H9 (cell line): ENCODE data around the gene ST6GALNAC6. TPM values are rescaled to one million over a fixed set of nuclear protein-coding genes. Genes with fewer than 3 reads are reported as not detected.
A peak's percentile ranks its signal among the peaks of the same experiment; 100 is the strongest.
"Not testable (repeated sequence)": the region's sequence is repeated elsewhere in the genome, so short reads cannot be mapped to it uniquely, and the experiment has no call there.

Experiments
- DNase-seq: peaks from one replicate; pipeline ENCODE4 v3.0.0-alpha.2; 2017
- H2AFZ ChIP-seq: one replicate; pipeline ENCODE4 v1.6.1; 2013; ENCODE audit warnings: mild to moderate bottlenecking, low read length, control low read depth, moderate library complexity
- H2AK5ac ChIP-seq: 2 replicates; pipeline ENCODE4 v1.6.1; 2013; ENCODE audit warnings: low read length, control low read depth, mixed read lengths; ENCODE audit not compliant: insufficient read length
- H2BK120ac ChIP-seq: one replicate; pipeline ENCODE4 v1.6.1; 2013; ENCODE audit warnings: low read depth, mild to moderate bottlenecking, low read length, control low read depth, inconsistent platforms; ENCODE audit not compliant: poor library complexity, severe bottlenecking
- H2BK12ac ChIP-seq: 2 replicates; pipeline ENCODE4 v1.6.1; 2013; ENCODE audit warnings: low read length, control low read depth, mixed read lengths, low read depth; ENCODE audit not compliant: insufficient read length
- H2BK15ac ChIP-seq: 2 replicates; pipeline ENCODE4 v1.6.1; 2013; ENCODE audit warnings: low read depth, low read length, control low read depth
- H2BK20ac ChIP-seq: one replicate; pipeline ENCODE4 v1.6.1; 2013; ENCODE audit warnings: low read depth, mild to moderate bottlenecking, low read length, control low read depth, inconsistent platforms; ENCODE audit not compliant: poor library complexity, severe bottlenecking
- H2BK5ac ChIP-seq: 2 replicates; pipeline ENCODE4 v1.6.1; 2013; ENCODE audit warnings: low read length, control low read depth, mixed read lengths; ENCODE audit not compliant: insufficient read length
- H3K14ac ChIP-seq: 2 replicates; pipeline ENCODE4 v1.6.1; 2013; ENCODE audit warnings: low read length, control low read depth; ENCODE audit not compliant: insufficient read depth
- H3K18ac ChIP-seq: 2 replicates; pipeline ENCODE4 v1.6.1; 2013; ENCODE audit warnings: low read depth, mild to moderate bottlenecking, mixed read lengths, low read length, control low read depth; ENCODE audit not compliant: insufficient read length
- H3K23ac ChIP-seq: 2 replicates; pipeline ENCODE4 v1.6.1; 2013; ENCODE audit warnings: low read length, control low read depth, mixed read lengths, low read depth; ENCODE audit not compliant: insufficient read length
- H3K23me2 ChIP-seq: 2 replicates; pipeline ENCODE4 v1.6.1; 2013; ENCODE audit warnings: low read depth, mild to moderate bottlenecking, mixed read lengths, low read length, control low read depth; ENCODE audit not compliant: insufficient read length, poor library complexity, severe bottlenecking
- H3K27ac ChIP-seq: 2 replicates; pipeline ENCODE4 v1.5.1; 2013; ENCODE audit warnings: low read length, control low read depth, mixed read lengths, low read depth; ENCODE audit not compliant: insufficient read length
- H3K27me3 ChIP-seq: 2 replicates; pipeline ENCODE4 v1.6.1; 2013; ENCODE audit warnings: low read length, control low read depth, inconsistent platforms; ENCODE audit not compliant: insufficient read depth
- H3K4ac ChIP-seq: 2 replicates; pipeline ENCODE4 v1.6.1; 2013; ENCODE audit warnings: low read depth, mild to moderate bottlenecking, control low read depth, inconsistent platforms, low read length, moderate library complexity
- H3K4me1 ChIP-seq: 2 replicates; pipeline ENCODE4 v1.6.1; 2013; ENCODE audit warnings: low read length, control low read depth, inconsistent platforms; ENCODE audit not compliant: insufficient read depth
- H3K4me2 ChIP-seq: 2 replicates; pipeline ENCODE4 v1.6.1; 2013; ENCODE audit warnings: low read length, control low read depth, mixed read lengths; ENCODE audit not compliant: insufficient read length, insufficient read depth
- H3K56ac ChIP-seq: 2 replicates; pipeline ENCODE4 v1.6.1; 2013; ENCODE audit warnings: low read depth, mild to moderate bottlenecking, mixed read lengths, low read length, control low read depth; ENCODE audit not compliant: insufficient read length
- H3K79me1 ChIP-seq: 2 replicates; pipeline ENCODE4 v1.6.1; 2013; ENCODE audit warnings: low read depth, mild to moderate bottlenecking, moderate library complexity, low read length, control low read depth, inconsistent platforms; ENCODE audit not compliant: insufficient read depth, poor library complexity, severe bottlenecking
- H3K79me2 ChIP-seq: 2 replicates; pipeline ENCODE4 v1.6.1; 2013; ENCODE audit warnings: low read length, control low read depth, inconsistent platforms; ENCODE audit not compliant: insufficient read depth
- H3K9ac ChIP-seq: 2 replicates; pipeline ENCODE4 v1.6.1; 2013; ENCODE audit warnings: low read length, control low read depth, mixed read lengths; ENCODE audit not compliant: insufficient read length; ENCODE audit errors: extremely low read depth
- H3K9me3 ChIP-seq: one replicate; pipeline ENCODE4 v1.6.1; 2013; ENCODE audit warnings: low read depth, low read length, inconsistent platforms; ENCODE audit not compliant: control insufficient read depth
- H3T11ph ChIP-seq: one replicate; pipeline ENCODE4 v1.6.1; 2013; ENCODE audit warnings: mild to moderate bottlenecking, low read length, control low read depth, inconsistent platforms
- H4K20me1 ChIP-seq: one replicate; pipeline ENCODE4 v1.6.1; 2013; ENCODE audit not compliant: control insufficient read depth, insufficient read length, insufficient read depth
- H4K5ac ChIP-seq: 2 replicates; pipeline ENCODE4 v1.6.1; 2013; ENCODE audit warnings: low read depth, mild to moderate bottlenecking, mixed read lengths, low read length, control low read depth; ENCODE audit not compliant: insufficient read length
- H4K8ac ChIP-seq: replicated peaks from 2 replicates; pipeline ENCODE4 v1.6.1; 2013; ENCODE audit warnings: low read length, control low read depth, mixed read lengths, low read depth; ENCODE audit not compliant: insufficient read length
- H4K91ac ChIP-seq: 2 replicates; pipeline ENCODE4 v1.6.1; 2013; ENCODE audit warnings: low read depth, mild to moderate bottlenecking, moderate library complexity, mixed read lengths, low read length, control low read depth; ENCODE audit not compliant: insufficient read length
- H3K27ac Mint-ChIP-seq, 3 experiments: 2 replicates in 2 of 3; 3 replicates in 1 of 3; pipeline ENCODE4 v1.8.0; 2020 to 2021; ENCODE audit warnings: mixed read lengths in 3 of 3, mild to moderate bottlenecking in 1 of 3, moderate library complexity in 1 of 3
- H3K27me3 Mint-ChIP-seq: 2 replicates; pipeline ENCODE4 v1.8.0; 2021; ENCODE audit warnings: low read depth, mild to moderate bottlenecking, moderate library complexity, mixed read lengths
- H3K36me3 Mint-ChIP-seq, 3 experiments: 2 replicates in 2 of 3; 3 replicates in 1 of 3; pipeline ENCODE4 v1.8.0; 2020 to 2021; ENCODE audit warnings: low read depth in 3 of 3, mixed read lengths in 3 of 3; ENCODE audit not compliant: insufficient read depth in 1 of 3
- H3K4me1 Mint-ChIP-seq, 2 experiments: 2 replicates each; pipeline ENCODE4 v1.8.0; 2020; ENCODE audit warnings: mixed read lengths in 2 of 2
- H3K4me3 Mint-ChIP-seq, 2 experiments: 2 replicates in 1 of 2; 3 replicates in 1 of 2; pipeline ENCODE4 v1.8.0; 2020 to 2021; ENCODE audit warnings: mild to moderate bottlenecking in 2 of 2, mixed read lengths in 2 of 2, moderate library complexity in 1 of 2
- H3K9me3 Mint-ChIP-seq, 2 experiments: 2 replicates in 1 of 2; 3 replicates in 1 of 2; pipeline ENCODE4 v1.8.0; 2020; ENCODE audit warnings: mild to moderate bottlenecking in 2 of 2, mixed read lengths in 2 of 2, moderate library complexity in 1 of 2
- WGBS: extraction: QIAGEN DNeasy Blood & Tissue Kit; methylation state at CpG from one replicate; pipeline ENCODE4 v1.1.7; 2013; ENCODE audit warnings: missing lambda C conversion rate, low lambda C conversion rate, mixed read lengths; ENCODE audit not compliant: insufficient read length; ENCODE audit errors: extremely low coverage; 5-methylcytosine and 5-hydroxymethylcytosine counted together
- total RNA-seq: library from RNA; stranded (reverse); gene quantifications from 2 replicates; pipeline ENCODE4 v1.2.1, GENCODE V29; 2021
- TF ChIP-seq, protein P1 (sequence below): fragments of 200-600 bp; sonication (generic); conservative IDR thresholded peaks from 3 replicates; pipeline ENCODE4 v1.8.0; 2021; ENCODE audit warnings: antibody characterized with exemption, mild to moderate bottlenecking

Gene ST6GALNAC6
- total RNA-seq, 1 experiment from 2014 or later, result 29.8 TPM

DNA sequence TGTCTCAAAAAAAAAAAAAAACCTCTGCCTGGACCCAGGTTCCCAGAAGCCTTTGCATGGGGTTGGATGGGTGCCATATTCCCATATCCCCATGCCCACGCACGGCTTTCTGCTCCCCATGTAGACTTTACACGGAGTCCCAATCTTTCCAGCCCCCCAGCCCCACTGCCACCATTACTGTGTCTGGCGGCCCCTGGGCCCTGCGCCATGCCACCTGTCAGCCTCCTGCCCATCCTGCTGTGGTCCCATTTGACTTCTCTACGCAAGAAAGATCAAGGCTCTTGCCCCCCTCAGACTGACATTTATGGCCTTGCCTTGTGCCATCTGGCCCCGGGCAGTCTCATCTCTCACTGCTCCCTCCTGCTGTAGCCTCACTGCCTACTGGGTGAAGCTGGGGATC is 15.4 kb downstream of the ST6GALNAC6 start:
- Histone ChIP-seq H2BK5ac (no peak overlapping the region), H3K9ac (no peak overlapping the region), H3K27me3 (no peaks in the 10 kb centered on the region), H3K4ac (no peak overlapping the region), H2BK120ac (no peak overlapping the region), H3K4me1 (no peaks in the 10 kb centered on the region), H3K27ac (no peak overlapping the region), H3K23ac (no peak overlapping the region), H3K79me1 (no peaks in the 10 kb centered on the region), H3K23me2 (no peaks in the 10 kb centered on the region), H2BK20ac (no peak overlapping the region), H3K14ac (no peak overlapping the region), H2AFZ (no peak overlapping the region), H3K9me3 (no peaks in the 10 kb centered on the region), H2BK15ac (no peak overlapping the region), H4K5ac (no peak overlapping the region), H3T11ph (no peak overlapping the region), H3K4me2 (no peak overlapping the region), H4K8ac (no peak overlapping the region), H3K56ac (no peak overlapping the region), H3K79me2 (no peaks in the 10 kb centered on the region), H3K18ac (no peak overlapping the region), H2AK5ac (no peak overlapping the region), H4K20me1 (no peaks in the 10 kb centered on the region), H2BK12ac (no peak overlapping the region), H4K91ac (no peak overlapping the region)
- TF ChIP-seq, protein P1, sequence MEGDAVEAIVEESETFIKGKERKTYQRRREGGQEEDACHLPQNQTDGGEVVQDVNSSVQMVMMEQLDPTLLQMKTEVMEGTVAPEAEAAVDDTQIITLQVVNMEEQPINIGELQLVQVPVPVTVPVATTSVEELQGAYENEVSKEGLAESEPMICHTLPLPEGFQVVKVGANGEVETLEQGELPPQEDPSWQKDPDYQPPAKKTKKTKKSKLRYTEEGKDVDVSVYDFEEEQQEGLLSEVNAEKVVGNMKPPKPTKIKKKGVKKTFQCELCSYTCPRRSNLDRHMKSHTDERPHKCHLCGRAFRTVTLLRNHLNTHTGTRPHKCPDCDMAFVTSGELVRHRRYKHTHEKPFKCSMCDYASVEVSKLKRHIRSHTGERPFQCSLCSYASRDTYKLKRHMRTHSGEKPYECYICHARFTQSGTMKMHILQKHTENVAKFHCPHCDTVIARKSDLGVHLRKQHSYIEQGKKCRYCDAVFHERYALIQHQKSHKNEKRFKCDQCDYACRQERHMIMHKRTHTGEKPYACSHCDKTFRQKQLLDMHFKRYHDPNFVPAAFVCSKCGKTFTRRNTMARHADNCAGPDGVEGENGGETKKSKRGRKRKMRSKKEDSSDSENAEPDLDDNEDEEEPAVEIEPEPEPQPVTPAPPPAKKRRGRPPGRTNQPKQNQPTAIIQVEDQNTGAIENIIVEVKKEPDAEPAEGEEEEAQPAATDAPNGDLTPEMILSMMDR, result no peak
- peak overlapping the region in 2 of 3 experiments; percentile 40 to 51; a peak in 2 of 7 replicates for H3K27ac Mint-ChIP-seq
- H3K36me3 Mint-ChIP-seq, result peaks cover 2 to 26% (median 26%) of the 10 kb centered on the region in 3 experiments; a peak in 5 of 7 replicates
- DNase-seq, result no peak
- WGBS, result no CpG with 5 or more reads among the region's 7 CpGs
- H3K27me3 Mint-ChIP-seq, result no peaks in the 10 kb centered on the region; the same call in none of the 2 replicates
- no peaks in the 10 kb centered on the region for H3K9me3 Mint-ChIP-seq
- peaks cover 6 to 20% of the 10 kb centered on the region in 2 experiments; a peak in 3 of 4 replicates for H3K4me1 Mint-ChIP-seq
- H3K4me3 Mint-ChIP-seq, result no peak overlapping the region; a peak in 1 of 5 replicates

DNA sequence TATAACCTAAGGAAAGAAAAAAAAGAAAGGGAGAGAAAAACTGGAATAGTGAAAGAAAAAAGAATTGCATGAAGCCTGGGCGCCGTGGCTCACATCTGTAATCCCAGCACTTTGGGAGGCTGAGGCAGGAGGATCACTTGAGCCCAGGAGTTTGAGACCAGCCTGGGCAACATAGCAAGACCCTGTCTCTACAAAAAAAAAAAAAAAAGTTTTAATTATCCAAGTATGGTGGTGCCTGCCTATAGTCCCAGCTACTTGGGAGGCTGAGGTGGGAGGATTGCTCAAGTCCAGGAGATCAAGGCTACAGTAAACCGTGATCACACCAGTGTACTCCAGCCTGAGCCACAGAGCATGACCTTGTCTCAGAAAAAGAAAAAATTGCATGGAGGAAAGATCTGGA is 17.7 kb downstream of the ST6GALNAC6 start:
- not testable (repeated sequence) for H3K79me1 ChIP-seq, H3K9ac ChIP-seq, H2BK5ac ChIP-seq, H3K27me3 Mint-ChIP-seq, H4K91ac ChIP-seq, H2BK15ac ChIP-seq, H2AFZ ChIP-seq, H3K79me2 ChIP-seq, H3K14ac ChIP-seq, H3T11ph ChIP-seq, H3K4me1 ChIP-seq, H2BK20ac ChIP-seq, H3K27ac ChIP-seq, H3K4me2 ChIP-seq, H2AK5ac ChIP-seq, H3K27ac Mint-ChIP-seq, DNase-seq, H4K20me1 ChIP-seq, H3K9me3 Mint-ChIP-seq, H2BK12ac ChIP-seq, H3K23ac ChIP-seq, H4K8ac ChIP-seq, H3K4ac ChIP-seq, H3K27me3 ChIP-seq, H3K4me3 Mint-ChIP-seq, H3K18ac ChIP-seq, H3K9me3 ChIP-seq, H2BK120ac ChIP-seq, H3K56ac ChIP-seq, H4K5ac ChIP-seq
- Mint-ChIP-seq H3K36me3 (peaks cover 2 to 15% (median 10%) of the 10 kb centered on the region in 3 experiments; a peak in 5 of 7 replicates), H3K4me1 (peaks cover 6 to 35% of the 10 kb centered on the region in 2 experiments; a peak in 3 of 4 replicates)
- H3K23me2 ChIP-seq, result peaks cover 12% of the 10 kb centered on the region
- WGBS, result no CpG with 5 or more reads among the region's 3 CpGs
